NCI-H748 (cell line): ENCODE results near the gene AFDN.
"Not testable (repeated sequence)": the region's sequence is repeated elsewhere in the genome, so short reads cannot be mapped to it uniquely, and the experiment has no call there.

Experiments used
- DNase-seq: peaks from one replicate; lab custom pipeline; 2025; ENCODE audit not compliant: unreplicated experiment; lab: John Stamatoyannopoulos, UW

AFDN gene

GRCh38 chr6:167973148-167973885 lies 146.6 kb downstream of the AFDN start:
- no peak for DNase-seq

DNA sequence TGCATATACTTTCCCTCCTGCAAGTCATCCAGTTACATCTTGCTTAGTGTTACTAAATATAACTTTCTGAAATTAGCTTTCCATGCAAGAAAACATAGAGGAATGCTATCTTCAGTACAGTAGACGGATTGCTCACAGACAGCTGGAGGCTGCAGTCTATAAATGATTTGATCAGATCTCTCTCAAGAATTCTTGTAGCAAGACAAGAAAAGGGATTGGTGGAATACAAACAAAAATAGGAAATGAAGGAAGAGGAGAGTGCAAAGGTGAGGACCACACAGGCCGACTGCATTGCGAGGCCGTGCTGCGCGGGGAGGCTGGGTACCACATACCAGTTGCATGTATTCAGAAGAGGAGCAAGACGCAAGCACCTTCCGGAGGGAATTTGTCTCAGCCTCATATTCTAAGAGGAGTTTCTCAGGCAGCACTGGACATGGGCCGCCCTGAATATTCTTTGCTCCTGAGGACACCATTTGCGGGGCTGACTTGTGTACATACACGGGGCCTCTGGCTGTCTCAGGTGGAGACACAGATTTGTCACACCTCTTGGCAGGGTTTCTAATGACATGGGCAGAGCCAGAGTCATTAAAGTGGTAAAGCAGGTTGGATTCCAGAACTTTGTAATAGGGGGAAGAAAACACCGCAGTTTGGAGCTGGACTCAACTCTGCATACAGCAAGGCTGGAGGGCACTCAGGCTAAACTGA lies 148.1 kb downstream of the AFDN start:
- no peak for DNase-seq

DNA sequence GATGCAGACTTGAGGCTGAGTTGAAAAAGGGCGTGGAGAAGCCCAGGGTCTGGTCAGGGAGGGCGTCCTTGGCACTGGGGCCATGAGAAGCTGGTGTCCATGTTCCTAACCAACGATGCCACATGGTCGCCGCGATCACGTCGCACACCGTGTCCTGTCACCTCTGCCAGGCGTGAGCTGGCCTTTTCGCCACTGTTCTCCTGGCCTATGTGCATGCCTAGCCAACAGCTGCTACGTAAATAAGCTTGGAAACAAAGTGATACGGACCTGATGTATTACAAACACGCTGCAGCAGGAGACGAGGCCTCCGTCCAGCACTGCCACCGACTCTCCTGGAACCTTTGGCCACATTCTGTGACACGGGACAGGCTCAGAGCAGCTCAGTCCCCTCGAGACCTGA lies 148.7 kb downstream of the AFDN start:
- DNase-seq = no peak

DNA sequence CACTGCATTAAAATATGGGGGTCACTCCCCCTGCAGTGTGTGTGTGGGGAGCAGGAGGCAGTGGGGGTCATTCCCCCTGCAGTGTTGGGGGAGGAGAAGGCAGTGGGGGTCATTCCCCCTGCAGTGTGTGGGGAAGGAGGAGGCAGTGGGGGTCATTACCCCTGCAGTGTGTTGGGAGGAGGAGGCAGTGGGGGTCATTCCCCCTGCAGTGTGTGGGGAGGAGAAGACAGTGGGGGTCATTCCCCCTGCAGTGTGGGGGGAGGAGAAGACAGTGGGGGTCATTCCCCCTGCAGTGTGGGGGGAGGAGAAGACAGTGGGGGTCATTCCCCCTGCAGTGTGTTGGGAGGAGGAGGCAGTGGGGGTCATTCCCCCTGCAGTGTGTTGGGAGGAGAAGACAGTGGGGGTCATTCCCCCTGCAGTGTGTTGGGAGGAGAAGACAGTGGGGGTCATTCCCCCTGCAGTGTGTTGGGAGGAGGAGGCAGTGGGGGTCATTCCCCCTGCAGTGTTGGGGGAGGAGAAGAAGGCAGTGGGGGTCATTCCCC lies 149.5 kb downstream of the AFDN start:
- not testable (repeated sequence) for DNase-seq

GRCh38 chr6:167976708-167977107 lies 150.0 kb downstream of the AFDN start:
- no peak for DNase-seq

- DNase-seq = no peak
Measured at GRCh38 chr6:167977717-167978467, 151.2 kb downstream of the AFDN start.

GRCh38 chr6:167978607-167979006 lies 151.9 kb downstream of the AFDN start:
- no peak for DNase-seq

DNA sequence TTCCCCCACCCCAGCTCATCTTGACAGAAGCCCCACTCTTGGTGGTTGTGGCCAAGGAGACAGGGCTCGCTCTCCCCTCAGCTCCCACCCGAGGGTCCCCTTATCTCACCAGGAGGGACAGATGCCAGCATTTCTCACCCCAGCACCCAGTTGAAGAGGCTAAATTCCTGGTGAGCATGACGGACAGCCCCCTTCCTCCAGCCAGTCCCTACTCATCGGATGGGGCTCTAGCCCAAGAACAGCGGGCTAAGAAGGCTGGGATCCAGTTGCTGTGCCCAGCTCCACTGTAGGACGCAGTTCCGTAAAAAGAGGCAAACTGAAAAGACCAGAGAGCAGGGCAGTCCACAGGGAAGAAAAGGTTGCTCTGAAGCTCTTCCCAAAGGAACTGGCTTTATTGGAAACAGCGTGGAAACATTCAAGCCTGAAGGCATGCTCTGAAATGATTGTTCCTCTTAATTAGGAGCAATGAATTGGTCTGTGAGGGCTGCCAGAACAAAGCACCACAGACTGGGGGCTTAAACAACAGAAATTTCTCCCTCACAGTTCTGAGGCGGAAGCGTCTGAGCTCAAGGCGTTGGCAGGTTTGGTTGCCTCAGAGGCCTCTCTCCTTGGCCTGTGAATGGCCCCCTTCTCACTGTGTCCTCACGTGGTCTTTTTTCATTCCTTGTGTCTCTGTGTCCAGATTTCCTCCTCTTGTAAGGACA lies 152.9 kb downstream of the AFDN start:
- DNase-seq = no peak

DNA sequence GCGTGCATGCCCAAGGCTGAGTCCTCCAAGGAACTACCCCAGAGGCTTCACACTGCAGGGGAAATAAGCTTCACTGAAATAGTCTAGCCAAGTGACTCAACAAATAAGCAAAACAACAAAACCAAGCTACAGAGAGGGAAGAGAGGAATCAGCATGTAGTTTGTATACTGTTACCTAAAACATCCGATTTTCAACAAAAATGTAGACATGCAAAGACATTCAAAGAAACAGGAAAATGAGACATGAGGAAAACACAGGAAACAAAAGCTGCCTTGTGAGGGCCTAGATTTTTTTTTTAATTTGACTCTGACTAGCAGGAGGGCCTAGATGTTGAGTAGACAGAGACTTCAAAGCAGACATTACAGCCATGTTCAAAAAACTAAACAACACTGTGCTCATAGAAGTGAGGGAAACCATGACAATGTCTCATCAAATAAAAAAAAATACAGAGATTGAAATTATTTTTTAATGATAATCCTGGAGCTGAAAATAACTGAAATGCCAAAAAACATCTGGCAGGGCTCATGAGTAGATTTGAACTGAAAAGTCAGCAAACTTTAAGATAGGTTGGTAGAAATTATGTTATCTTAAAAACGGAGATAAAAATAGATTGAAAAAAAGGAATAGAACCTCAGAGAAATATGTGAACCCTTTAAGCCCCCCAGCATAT lies 154.3 kb downstream of the AFDN start:
- DNase-seq = no peak

DNA sequence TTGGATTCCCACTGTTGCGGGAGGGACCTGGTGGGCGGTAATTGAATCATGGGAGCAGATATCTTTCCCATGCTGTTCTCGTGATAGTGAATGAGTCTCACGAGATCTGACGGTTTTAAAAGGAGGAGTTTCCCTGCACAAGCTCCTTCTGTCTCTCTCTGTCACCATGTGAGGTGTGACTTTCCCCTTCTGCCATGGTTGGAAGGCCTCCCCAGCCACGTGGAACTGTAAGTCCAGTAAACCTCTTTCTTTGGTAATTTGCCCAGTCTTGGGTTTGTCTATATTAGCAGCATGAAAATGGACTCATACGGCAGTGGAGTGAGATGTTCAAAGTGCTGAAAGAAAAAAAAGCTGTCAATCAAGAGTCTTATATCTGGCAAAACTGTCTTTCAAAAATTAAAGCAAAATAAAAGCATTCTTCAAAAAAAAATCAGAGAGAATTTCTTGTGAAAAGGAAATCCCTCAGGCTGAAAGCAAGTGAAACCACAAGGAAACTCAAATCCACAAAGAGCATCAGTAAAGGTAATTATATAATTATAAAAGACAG lies 155.3 kb downstream of the AFDN start:
- no peak for DNase-seq

DNA sequence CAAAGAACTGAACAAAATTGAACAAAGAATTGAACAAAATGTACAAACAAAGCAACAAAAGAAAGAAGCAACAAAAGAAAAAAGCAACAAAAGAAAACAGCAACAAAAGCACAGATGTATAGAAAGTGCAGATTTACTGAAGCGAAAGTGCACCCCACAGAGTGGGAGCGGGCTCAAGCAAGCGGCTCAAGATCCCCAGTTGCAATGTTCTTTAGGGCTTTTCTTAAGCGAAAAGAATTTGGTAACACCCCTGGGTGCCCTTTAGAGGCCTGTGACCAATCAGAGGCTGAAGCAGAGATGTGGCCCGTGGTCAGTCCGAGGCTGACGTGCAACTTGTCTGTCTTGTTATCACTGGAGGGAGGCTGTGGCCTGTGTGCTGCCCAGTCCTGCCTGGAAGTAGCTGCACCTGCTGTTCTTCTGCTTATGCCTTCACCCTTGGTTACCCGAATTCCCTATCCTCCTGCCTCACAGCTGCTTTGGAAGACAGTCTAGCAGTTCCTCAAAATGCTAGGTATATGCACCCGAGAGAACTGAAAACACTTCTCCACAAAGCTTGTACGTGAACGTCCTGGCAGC lies 157.5 kb downstream of the AFDN start:
- DNase-seq = no peak

DNA sequence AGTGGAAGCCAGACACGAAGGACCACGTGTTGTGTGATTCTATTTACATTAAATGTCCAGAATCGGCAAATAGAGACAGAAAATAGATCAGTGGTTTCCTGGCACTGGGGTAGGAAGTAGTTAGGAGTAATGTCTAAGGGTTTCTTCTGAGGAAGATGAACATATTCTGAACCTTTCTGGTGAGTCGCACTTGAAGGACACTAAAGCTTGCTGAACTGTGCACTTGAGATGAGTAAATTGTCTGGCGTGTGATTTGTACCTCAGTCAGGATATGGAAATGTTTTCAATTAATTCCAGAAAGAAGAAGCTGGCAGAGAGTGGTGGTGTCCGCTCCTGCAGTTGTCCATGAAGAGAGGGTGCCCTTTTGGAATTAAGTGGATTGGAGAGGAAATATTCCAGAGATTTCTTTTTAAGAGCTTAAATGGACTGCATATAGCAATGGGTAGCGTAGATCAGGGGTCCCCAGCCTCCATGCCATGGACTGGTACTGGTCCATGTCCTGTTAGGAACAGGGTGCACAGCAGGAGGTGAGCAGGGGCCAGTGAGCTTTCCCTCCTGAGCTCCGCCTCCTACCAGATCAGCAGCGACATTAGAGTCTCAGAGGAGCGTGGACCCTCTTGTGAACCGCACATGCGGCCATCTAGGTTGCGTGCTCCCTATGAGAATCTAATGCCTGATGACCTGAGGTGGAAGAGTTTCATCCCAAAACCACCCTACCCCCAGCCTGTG lies 158.3 kb downstream of the AFDN start:
- no peak for DNase-seq

DNA sequence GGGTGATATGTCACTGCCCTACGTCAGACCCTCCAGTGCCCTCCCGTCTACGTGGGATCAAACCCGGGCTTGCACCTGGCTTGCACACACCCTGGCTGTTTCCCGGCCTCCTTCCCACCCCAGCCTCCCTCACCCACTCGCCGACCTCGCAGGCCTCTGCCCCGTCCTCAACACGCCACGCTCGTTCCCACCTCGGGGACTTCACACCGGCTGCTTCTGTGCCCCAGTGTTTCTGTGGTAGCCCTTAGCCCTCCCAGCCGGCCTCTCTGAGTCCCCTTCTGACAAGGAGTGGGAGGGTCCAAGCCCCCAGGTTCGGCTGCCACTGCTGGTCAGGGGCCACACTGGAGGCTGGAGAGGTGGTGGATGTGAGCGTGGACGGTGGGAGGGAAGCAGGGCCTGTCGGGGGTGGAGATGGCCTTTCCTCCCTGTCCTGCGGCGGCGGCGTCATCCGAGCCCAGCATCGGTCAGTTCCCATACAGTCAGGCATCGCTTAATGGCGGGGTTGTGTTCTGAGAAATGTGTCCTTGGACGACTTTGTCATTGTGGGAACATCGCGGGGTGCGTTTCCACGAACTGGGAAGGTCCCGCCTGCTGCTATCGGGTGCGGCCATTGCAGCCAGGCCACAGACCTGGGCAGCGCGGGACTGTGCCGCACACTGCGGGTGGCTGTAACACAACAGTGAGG lies 159.3 kb downstream of the AFDN start:
- no peak for DNase-seq

DNA sequence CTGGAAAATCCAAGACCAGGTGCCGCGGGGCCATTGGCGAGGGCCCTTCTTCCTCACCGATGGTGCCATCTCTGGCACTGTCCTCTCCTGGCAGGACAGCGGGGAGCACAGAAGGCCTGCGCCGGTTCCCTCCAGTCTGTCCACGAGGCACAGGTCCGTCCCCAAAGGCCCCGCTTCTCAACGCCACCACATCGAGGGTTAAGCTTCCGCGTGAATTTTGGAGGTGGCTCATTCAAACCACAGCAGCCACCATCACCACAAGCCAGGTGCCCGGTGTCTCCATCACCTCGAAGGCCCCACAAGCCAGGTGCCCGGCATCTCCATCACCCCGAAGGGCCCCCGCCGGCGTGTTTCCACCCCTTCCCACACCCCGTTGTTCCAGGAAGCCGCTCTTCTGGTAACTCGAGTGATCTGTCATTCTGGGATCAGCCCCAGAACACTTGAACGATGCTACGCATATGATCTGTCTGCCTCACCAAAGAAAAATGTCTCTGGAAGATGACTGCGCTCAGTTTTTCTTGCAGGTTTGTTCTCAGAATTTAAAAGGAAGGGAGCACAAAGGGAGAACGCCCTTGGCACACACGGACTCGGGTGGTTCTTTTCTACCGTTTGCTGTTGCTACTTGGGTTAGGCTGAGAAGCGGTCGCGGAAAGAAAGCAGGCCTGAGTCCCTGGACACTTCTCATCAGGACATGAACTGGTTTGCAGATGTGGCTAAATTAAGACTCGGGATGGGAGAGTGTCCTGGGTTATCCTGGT lies 160.9 kb downstream of the AFDN start:
- no peak for DNase-seq

DNA sequence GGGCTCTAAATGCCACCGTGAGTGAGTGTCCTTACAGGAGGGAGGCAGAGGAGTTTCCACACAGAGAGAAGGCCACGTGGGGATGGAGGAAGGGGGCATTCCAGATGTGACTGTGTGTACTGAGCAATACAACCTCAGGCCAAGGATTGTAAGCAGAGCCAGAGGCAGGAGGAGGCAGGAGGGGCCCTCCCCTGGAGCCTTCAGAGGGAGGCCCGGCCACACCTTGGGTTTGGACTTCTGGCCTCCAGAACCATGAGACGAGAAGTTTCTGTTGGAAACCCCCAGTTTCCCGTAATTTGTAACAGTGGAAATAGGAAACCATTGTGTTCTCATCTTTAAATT lies 161.4 kb downstream of the AFDN start:
- DNase-seq = no peak

GRCh38 chr6:167988945-167989841 lies 162.5 kb downstream of the AFDN start:
- no peak for DNase-seq
